ENCODE measurements around the gene CSTB.

DNA sequence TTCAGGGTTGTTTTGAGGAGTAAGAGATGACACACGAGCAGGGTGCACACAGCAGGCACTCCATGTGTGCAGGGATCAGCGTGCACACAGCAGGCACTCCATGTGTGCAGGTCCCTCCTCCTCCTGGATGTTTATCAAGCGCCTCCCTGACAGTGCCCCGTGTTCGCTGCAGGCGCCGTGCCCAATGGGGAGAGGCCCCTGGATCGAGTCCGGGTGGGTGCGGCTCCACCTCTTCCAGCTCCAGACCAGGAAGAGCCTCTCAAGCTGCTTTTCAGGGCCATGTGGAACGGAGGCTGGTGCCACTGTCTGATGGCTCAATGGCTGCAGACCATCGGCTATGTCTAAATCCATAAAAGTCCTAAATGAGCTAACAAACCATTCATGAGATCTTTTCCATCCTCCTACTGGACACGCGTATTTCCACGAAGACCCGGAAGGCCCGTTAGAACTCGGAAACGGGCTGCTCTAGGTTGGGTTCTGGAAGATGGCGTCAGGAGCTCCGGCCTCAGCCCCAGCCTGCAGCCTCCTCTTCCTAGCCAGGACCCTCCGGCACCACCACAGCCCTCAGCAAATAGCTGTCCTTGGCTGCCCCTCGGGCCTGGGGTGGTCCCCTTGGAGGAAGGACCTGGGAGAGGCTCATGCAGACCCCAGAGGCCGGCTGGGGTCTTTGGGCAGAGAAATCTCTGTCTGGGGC, 49.3 kb upstream of the CSTB start:
- TF ChIP-seq, protein P1, sequence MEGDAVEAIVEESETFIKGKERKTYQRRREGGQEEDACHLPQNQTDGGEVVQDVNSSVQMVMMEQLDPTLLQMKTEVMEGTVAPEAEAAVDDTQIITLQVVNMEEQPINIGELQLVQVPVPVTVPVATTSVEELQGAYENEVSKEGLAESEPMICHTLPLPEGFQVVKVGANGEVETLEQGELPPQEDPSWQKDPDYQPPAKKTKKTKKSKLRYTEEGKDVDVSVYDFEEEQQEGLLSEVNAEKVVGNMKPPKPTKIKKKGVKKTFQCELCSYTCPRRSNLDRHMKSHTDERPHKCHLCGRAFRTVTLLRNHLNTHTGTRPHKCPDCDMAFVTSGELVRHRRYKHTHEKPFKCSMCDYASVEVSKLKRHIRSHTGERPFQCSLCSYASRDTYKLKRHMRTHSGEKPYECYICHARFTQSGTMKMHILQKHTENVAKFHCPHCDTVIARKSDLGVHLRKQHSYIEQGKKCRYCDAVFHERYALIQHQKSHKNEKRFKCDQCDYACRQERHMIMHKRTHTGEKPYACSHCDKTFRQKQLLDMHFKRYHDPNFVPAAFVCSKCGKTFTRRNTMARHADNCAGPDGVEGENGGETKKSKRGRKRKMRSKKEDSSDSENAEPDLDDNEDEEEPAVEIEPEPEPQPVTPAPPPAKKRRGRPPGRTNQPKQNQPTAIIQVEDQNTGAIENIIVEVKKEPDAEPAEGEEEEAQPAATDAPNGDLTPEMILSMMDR (conservative IDR thresholded peaks at IDR 0.05) = no peak
- TF ChIP-seq ZFX (IDR thresholded peaks at IDR 0.05) = no peak

Measured in C4-2B (cell line).